ENCODE data around the gene IL36RN. TPM values are rescaled to one million over a fixed set of nuclear protein-coding genes. Genes with fewer than 3 reads are reported as not detected.

The IL36RN gene
- total RNA-seq, 4 donors from 2014 or later = not detected

GRCh38 chr2:113057117-113057516 lies 1.9 kb upstream of the IL36RN start:
- Histone ChIP-seq H3K9me3 (no peaks in the 10 kb centered on the region), H3K36me3 (no peaks in the 10 kb centered on the region), H3K27me3 (no peaks in the 10 kb centered on the region), H3K4me3 (no peak overlapping the region), H3K4me1 (no peaks in the 10 kb centered on the region), H3K27ac (no peak overlapping the region)
- no peak for ATAC-seq
- in situ Hi-C loops (cut with MboI; ENCODE audit: low sequenced_read_pairs in 4 of 4) = no loop called here
- TF ChIP-seq CTCF (IDR thresholded peaks at IDR 0.05 in 4 of 5, conservative IDR thresholded peaks at IDR 0.05 in 1 of 5) (no peak), POLR2A (IDR thresholded peaks at IDR 0.05) (no peak)
- DNase-seq = no peak
- intact Hi-C loops (cut with DNase I; ENCODE audit: low total_unique reads) = no loop called here

GRCh38 chr2:113058411-113058994 lies 495 bp upstream of the IL36RN start:
- TF ChIP-seq CTCF (IDR thresholded peaks at IDR 0.05 in 4 of 5, conservative IDR thresholded peaks at IDR 0.05 in 1 of 5) (no peak), POLR2A (IDR thresholded peaks at IDR 0.05) (no peak)
- no peaks in the 10 kb centered on the region for H3K36me3 ChIP-seq
- H3K27me3 ChIP-seq = no peaks in the 10 kb centered on the region
- H3K9me3 ChIP-seq = no peaks in the 10 kb centered on the region
- intact Hi-C loops (cut with DNase I; ENCODE audit: low total_unique reads) (no loop called here), in situ Hi-C loops (cut with MboI; ENCODE audit: low sequenced_read_pairs in 4 of 4) (no loop called here)
- no peak overlapping the region for H3K4me3 ChIP-seq
- H3K4me1 ChIP-seq = no peaks in the 10 kb centered on the region
- no peak for ATAC-seq
- no peak overlapping the region for H3K27ac ChIP-seq
- DNase-seq = no peak

GRCh38 chr2:113060396-113060795 lies 1.4 kb downstream of the IL36RN start:
- Histone ChIP-seq H3K27ac (no peak overlapping the region), H3K27me3 (no peaks in the 10 kb centered on the region), H3K4me3 (no peak overlapping the region), H3K9me3 (no peaks in the 10 kb centered on the region), H3K36me3 (no peaks in the 10 kb centered on the region), H3K4me1 (no peaks in the 10 kb centered on the region)
- TF ChIP-seq POLR2A (IDR thresholded peaks at IDR 0.05) (no peak), CTCF (IDR thresholded peaks at IDR 0.05 in 4 of 5, conservative IDR thresholded peaks at IDR 0.05 in 1 of 5) (no peak)
- intact Hi-C loops (cut with DNase I; ENCODE audit: low total_unique reads) = no loop called here
- DNase-seq = no peak
- in situ Hi-C loops (cut with MboI; ENCODE audit: low sequenced_read_pairs in 4 of 4) = no loop called here
- no peak for ATAC-seq

GRCh38 chr2:113060796-113061195 lies 1.8 kb downstream of the IL36RN start:
- no peak overlapping the region for H3K4me3 ChIP-seq
- intact Hi-C loops (cut with DNase I; ENCODE audit: low total_unique reads) = no loop called here
- no peaks in the 10 kb centered on the region for H3K4me1 ChIP-seq
- no peaks in the 10 kb centered on the region for H3K36me3 ChIP-seq
- no peaks in the 10 kb centered on the region for H3K27me3 ChIP-seq
- in situ Hi-C loops (cut with MboI; ENCODE audit: low sequenced_read_pairs in 4 of 4) = no loop called here
- no peak overlapping the region for H3K27ac ChIP-seq
- DNase-seq (no peak), ATAC-seq (no peak)
- no peaks in the 10 kb centered on the region for H3K9me3 ChIP-seq
- TF ChIP-seq POLR2A (IDR thresholded peaks at IDR 0.05) = no peak
- TF ChIP-seq CTCF (IDR thresholded peaks at IDR 0.05 in 4 of 5, conservative IDR thresholded peaks at IDR 0.05 in 1 of 5) = no peak

GRCh38 chr2:113061241-113061640 lies 2.2 kb downstream of the IL36RN start:
- Histone ChIP-seq H3K36me3 (no peaks in the 10 kb centered on the region), H3K27me3 (no peaks in the 10 kb centered on the region), H3K27ac (no peak overlapping the region), H3K4me1 (no peaks in the 10 kb centered on the region), H3K9me3 (no peaks in the 10 kb centered on the region), H3K4me3 (no peak overlapping the region)
- intact Hi-C loops (cut with DNase I; ENCODE audit: low total_unique reads) (no loop called here), in situ Hi-C loops (cut with MboI; ENCODE audit: low sequenced_read_pairs in 4 of 4) (no loop called here)
- ATAC-seq = no peak
- TF ChIP-seq CTCF (IDR thresholded peaks at IDR 0.05 in 4 of 5, conservative IDR thresholded peaks at IDR 0.05 in 1 of 5) (no peak), POLR2A (IDR thresholded peaks at IDR 0.05) (no peak)
- DNase-seq = no peak

Measured in gastrocnemius medialis (tissue), 4 donors.